KOPT-K1 (cell line): Measurements from ENCODE around the gene RUNX1.

Experiments used
- H3K27ac ChIP-seq: fragments of 200-600 bp; sonication (generic); 2 replicates; pipeline ENCODE4 v1.5.1; 2016; ENCODE audit warnings: antibody characterized with exemption, mild to moderate bottlenecking, low read depth, low read length; ENCODE audit not compliant: poor library complexity, severe bottlenecking
- H3K36me3 ChIP-seq: fragments of 200-600 bp; sonication (generic); 2 replicates; pipeline ENCODE4 v1.5.1; 2017; ENCODE audit warnings: antibody characterized with exemption, mild to moderate bottlenecking, low read length, moderate library complexity; ENCODE audit not compliant: insufficient read depth
- H3K9me3 ChIP-seq: fragments of 200-600 bp; sonication (generic); 2 replicates; pipeline ENCODE4 v1.5.1; 2017; ENCODE audit warnings: antibody characterized with exemption, low read length, mild to moderate bottlenecking; ENCODE audit not compliant: insufficient read depth, poor library complexity, severe bottlenecking

RUNX1 gene

DNA sequence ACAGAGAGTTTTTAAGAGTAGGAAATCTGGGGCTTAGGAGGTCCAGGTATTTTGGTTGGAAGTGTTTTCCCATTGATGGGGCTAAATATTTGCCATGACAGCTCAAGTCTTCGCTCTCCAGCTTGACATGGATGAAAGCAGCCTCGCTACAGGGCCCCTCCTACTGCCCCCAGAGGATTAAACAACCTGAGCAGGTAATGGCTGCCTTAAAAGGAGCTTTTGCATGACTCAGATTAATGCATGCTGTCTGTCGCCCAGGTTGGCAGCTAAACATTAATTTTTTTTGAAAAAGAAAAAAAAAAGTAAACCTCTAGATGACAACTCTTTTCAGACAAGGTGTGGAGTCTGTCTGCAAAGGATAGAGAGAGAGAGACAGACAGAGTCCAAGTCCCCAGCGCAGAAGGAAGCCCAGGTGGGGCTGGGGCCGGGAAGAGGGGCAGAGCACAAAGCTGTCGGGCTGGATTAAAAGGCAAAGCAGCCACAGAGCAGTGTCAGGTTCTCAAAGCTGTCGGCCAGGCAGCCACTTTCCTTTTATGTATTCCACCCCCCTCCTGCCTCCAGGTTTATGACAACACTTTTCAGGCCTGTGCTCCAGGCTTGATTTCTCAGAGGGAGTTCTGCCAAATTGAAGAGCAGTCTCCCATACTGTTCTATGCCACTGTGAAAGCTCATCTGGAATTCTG is 252.4 kb downstream of the RUNX1 start:
- H3K27ac ChIP-seq, result no peak overlapping the region
- peaks cover 97% of the 10 kb centered on the region for H3K36me3 ChIP-seq
- H3K9me3 ChIP-seq, result no peaks in the 10 kb centered on the region

DNA sequence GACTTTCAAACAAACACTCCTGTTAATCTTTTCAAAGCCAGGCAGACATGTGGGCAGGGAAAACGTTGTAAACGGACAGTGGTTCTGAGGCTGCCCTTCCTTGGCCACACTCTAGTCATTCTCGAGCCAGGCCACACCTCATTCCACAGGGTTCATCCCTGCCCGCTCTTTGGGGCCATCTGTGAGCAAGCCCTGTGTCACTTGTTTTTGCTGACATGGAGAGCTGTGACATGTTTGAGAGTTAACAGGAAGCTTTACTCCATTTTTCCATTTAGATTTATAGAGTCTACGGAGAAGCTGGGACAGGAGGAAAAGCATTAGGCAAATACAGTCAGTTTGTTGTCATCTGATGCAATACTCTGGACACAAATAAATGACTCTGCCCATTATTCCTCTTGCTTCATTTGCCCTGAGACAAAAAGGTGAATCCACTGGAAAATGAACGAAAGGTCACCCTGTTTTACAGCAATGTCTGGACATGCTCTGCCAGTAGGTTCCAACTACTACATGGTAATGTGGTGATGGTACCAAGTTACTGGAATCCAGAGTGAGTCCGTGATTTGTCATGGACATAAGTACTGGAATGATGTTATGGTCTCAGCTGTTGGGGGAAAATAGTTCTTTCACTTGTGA is 253.4 kb downstream of the RUNX1 start:
- H3K9me3 ChIP-seq, result no peaks in the 10 kb centered on the region
- peaks cover 96% of the 10 kb centered on the region for H3K36me3 ChIP-seq
- no peak overlapping the region for H3K27ac ChIP-seq

DNA sequence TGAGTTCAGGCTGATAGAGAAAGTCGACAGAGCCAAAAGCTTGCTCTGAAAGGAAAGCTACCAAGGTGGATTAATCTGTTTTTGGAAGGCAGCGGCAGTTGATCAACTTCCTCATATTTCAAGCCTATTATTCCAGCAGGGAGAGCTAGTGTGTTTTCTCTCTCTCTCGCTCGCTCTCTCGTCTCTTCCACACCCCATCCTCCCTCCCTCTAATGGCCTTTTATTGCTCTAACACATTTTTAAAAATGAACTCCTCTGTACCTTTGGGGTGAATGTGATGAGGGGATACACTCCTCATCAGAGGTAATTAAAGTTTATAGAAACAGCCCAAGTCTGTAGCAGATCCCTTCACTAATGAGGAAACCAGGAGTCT is 253.9 kb downstream of the RUNX1 start:
- Histone ChIP-seq H3K36me3 (peaks cover 96% of the 10 kb centered on the region), H3K9me3 (no peaks in the 10 kb centered on the region), H3K27ac (no peak overlapping the region)

DNA sequence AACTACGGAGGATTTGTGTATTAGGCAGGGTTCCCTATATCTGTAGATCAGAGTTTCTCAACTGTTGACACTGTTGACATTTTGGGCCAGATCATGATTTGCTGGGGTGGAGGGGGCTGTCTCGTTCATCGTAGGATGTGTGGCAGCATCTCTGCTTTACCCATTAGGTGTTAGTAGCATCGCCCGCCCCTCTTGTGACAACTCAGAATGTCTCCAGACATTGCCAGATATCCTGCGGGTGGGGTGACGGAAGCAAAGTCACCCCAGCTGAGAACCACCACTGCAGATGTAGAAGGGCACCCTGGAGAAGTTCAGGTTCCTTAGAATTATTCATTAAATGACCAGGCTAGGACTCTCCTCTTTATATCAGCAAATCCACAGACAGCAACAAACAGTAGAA is 254.4 kb downstream of the RUNX1 start:
- H3K9me3 ChIP-seq, result no peaks in the 10 kb centered on the region
- no peak overlapping the region for H3K27ac ChIP-seq
- H3K36me3 ChIP-seq, result peaks cover 96% of the 10 kb centered on the region

DNA sequence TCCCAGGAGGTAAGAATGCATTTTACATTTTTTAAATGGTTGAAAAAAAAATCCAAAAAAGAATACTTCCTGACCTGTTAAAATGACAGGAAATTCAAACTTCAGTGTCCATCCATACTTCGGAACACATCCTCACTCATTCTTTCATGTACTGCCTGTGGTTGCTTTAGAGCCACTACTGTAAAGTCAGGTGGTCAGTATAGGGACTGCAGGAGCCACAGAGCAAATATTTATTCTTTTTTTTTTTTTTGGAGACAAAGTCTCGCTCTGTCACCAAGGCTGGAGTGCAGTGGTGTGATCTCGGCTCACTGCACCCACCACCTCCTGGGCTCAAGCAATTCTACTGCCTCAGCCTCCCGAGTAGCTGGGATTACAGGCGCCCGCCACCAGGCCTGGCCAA is 255.6 kb downstream of the RUNX1 start:
- Histone ChIP-seq H3K9me3 (no peaks in the 10 kb centered on the region), H3K36me3 (peaks cover 95% of the 10 kb centered on the region), H3K27ac (no peak overlapping the region)

DNA sequence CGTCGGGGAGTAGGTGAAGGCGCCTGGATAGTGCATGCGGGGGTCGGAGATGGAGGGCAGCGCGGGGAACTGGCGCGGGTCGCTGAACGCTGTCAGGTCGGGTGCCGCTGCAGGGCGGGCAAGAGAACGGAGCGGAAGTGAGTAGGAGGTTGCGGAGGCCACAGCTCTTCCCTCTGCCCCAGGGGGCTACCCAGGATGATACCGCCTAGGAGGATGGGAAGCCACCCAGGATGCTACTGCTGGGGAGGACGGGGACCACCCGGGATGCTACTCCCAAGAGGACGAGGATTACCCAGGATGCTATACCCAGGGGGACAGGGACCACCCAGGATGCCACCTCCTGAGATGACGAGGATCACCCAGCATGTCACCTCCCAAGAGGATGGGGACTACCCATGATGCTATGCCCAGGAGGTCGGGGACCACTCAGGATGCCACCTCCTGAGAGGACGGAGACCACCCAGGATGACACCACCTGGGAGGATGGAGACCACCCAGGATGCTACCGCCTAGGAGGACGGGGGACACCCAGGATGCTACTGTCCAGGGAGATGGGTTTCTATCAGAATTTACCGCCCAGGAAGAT is 256.5 kb downstream of the RUNX1 start:
- no peaks in the 10 kb centered on the region for H3K9me3 ChIP-seq
- no peak overlapping the region for H3K27ac ChIP-seq
- H3K36me3 ChIP-seq, result peaks cover 93% of the 10 kb centered on the region

DNA sequence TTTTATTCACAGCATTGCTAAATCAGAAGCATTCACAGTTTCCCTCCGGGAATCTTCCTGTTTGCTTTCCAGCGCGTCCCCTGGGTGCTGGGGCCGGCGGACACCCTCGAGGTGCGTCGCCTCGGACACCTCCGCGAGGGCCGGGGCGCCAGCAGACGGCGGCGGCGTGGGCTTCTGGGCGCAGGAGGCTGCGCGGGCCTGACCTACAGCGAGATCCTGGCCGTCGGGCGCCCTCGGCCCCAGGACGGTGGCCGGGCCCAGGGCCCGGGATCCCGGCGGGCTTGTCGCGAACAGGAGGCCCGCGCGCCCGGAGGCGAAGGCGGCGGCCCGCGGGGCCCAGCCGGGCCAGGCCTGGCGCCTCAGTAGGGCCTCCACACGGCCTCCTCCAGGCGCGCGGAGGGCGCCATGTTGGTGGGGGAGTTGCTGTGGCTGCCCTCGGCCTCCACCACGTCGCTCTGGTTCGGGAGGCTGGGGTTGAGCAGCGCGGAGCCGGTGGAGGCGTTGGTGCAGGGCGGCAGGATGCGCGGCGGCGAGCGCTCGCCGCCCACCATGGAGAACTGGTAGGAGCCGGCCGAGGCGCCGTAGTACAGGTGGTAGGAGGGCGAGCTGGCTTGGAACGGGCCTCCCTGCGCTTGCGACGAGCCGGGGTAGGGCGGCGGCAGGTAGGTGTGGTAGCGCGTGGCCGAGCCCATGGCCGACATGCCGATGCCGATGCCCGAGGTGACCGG is 257.2 kb downstream of the RUNX1 start:
- Histone ChIP-seq H3K9me3 (no peaks in the 10 kb centered on the region), H3K27ac (no peak overlapping the region), H3K36me3 (peaks cover 87% of the 10 kb centered on the region)

DNA sequence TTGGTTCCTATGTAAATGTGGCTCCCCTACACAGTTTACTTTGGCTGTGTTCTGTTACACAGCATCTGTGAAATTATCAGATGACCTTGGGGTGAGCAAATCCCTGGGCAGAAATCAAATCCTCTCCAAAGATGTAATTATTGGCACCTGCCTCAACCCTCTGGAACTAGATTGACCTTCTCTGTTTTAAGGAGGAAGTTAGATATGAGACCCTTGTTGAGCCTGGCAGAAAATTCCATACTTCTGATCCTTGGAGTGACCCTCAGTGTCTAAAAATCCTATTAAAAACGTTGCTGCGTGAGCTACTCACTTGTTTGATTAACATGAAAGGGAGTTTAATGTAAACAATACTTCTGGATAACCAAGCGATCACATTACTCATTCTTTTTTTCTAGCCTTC is 258.3 kb downstream of the RUNX1 start:
- Histone ChIP-seq H3K36me3 (peaks cover 76% of the 10 kb centered on the region), H3K27ac (no peak overlapping the region), H3K9me3 (no peaks in the 10 kb centered on the region)

DNA sequence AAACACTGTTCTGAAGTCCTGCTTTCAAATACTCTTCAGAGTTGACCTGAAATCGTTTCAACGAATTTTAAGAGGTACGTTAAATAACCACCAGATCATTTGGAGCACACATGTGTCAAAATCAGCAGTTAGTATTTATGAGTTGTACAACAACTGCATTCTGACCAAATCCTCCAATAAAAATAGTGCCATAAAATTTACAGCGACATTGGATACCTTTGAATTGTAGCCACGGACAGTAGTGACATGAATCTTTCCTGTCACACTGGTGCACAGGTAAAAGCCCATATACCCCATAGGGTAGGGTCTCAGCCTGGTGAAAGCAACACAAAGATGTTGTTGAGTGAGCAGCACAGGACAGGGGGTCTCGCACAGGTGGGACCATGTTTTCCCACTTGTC is 258.8 kb downstream of the RUNX1 start:
- H3K9me3 ChIP-seq, result no peaks in the 10 kb centered on the region
- H3K36me3 ChIP-seq, result peaks cover 71% of the 10 kb centered on the region
- no peak overlapping the region for H3K27ac ChIP-seq

DNA sequence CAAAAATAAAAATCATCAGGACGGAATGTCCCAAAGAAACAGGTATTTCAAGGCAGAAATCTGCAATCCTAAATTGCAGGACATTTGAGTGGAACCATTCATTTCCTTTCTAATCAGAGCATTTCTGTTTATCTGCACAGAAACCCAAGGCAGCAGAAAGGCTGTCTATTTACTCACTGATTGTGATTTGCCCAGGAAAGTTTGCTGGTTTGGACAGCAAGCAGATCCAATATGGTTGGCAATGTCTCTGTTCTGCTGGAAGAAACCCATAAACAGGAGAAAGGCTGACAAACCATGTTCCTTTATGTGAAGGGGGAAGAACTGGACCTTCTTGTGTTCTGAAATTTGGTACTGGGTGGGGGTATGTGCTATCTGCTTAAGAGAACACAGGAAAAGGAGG is 260.2 kb downstream of the RUNX1 start:
- no peaks in the 10 kb centered on the region for H3K9me3 ChIP-seq
- no peak overlapping the region for H3K27ac ChIP-seq
- H3K36me3 ChIP-seq, result peaks cover 58% of the 10 kb centered on the region

DNA sequence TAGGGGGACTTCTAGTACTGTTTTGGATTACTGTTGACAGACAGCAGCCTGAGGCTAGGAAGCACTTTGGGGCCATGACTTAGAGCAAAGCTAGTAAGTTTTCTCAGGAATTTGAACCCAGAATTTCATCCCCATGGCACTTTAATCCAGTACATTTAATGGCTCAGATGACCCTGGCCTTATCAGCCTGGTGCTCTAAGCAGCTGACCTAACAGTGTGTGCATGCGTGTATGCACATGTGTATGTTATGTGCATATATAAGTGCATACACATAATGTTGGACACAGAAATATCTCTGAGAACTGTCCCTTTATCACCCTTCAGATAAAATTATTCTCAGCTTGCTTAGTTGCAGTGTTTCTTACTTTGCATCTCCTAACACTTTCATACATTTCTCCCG is 265.3 kb downstream of the RUNX1 start:
- Histone ChIP-seq H3K36me3 (peaks cover 9% of the 10 kb centered on the region; the same call in 1 of the 2 replicates), H3K9me3 (no peaks in the 10 kb centered on the region), H3K27ac (no peak overlapping the region)

DNA sequence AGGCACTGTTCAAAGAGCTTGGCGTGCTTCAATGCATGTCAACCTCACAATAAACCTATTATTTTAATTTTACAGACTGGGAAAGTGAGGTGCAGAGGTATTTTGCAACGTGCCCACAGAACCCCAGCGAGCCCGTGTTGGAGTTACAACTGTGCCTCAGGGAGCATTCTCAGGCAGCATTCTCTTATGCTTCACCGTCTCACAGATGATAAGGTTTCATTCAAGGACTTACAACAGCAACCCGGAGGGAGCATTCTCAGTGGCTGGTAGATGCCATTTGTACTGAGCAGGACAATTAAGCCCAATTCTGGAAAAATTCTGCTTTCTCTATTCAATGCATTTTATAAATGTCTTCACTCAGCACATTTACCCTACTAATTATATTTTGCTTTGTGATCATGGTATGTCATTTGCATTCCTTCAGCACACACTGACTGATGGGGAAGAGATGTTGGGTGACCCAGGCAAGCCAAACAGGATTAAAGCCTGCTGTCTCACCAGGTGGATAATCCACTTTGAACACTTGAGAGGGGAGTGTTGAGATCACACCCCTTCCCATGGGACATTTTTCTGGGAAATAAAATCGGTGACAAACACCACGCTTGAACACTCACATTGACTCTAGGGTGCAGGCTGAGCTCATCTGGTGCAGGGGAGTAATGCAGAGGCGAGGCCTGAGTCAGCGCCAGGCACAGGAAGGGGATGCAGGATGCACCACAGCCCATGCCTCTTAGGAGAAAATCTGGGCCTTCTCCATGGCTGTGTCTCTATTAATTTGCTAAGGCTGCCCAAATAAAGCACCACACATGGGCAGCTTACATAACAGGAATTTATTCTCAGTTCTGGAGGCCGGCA is 266.4 kb downstream of the RUNX1 start:
- Histone ChIP-seq H3K9me3 (no peaks in the 10 kb centered on the region), H3K36me3 (peaks cover 2% of the 10 kb centered on the region; the same call in 1 of the 2 replicates), H3K27ac (no peak overlapping the region)

DNA sequence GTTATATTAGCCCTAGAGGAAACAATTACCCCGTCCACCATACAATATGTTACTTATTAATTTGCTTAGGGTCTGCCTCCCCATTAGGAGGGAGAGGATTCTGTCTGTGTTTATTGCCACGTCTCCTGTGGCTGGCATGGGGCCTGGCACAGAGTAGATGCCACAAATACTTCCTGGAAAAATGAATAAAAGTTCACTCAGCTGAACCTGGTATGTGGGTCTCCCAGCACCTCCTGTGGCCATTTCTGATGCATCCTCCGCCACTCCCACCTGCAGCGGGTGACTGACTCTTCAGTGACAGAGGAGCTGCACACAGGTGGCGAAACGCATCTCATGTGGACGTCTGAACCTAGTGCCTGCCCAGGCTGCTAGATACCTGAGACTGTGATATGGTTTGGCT is 267.6 kb downstream of the RUNX1 start:
- Histone ChIP-seq H3K27ac (no peak overlapping the region), H3K36me3 (no peaks in the 10 kb centered on the region), H3K9me3 (no peaks in the 10 kb centered on the region)

DNA sequence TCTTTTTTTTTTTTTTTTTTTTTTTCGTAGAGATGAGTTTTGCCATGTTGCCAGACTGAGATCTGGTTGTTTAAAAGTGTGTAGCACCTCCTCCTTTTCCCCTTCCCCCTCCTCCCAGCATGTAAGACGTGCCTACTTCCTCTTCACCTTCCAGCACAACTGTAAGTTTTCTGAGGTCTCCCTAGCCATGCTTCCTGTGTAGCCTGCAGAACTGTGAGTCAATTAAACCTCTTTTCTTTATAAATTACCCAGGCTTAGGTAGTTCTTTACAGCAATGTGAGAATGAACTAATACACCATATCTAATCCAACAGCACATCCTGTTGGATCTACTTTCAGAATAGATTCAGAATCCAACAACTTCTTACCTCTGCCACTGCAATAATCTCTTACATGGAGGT is 269.2 kb downstream of the RUNX1 start:
- H3K36me3 ChIP-seq, result no peaks in the 10 kb centered on the region
- H3K27ac ChIP-seq, result no peak overlapping the region
- H3K9me3 ChIP-seq, result no peaks in the 10 kb centered on the region

DNA sequence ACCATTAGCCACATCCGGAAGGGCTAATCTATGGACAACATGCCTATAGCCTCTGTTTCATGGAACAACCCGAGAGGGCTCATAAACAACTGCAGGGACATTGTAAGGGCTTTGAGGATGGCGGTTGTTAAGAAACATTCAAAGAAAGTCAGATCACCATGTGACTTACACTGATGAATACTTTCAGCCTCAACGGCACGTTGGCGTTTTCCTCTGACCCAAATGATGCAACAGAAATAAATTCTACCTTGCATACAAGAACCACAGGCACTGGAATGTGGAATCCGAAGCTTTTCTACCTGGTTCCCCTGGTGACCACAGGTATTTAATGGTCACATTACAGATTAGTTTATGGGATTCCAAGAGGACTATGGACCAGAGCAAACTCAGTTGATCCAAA is 273.3 kb downstream of the RUNX1 start:
- H3K36me3 ChIP-seq, result no peaks in the 10 kb centered on the region
- no peak overlapping the region for H3K27ac ChIP-seq
- H3K9me3 ChIP-seq, result no peaks in the 10 kb centered on the region
